MM.1S (cell line): ENCODE data around the gene PLCB1.

Experiments used
- EZH2phosphoT487 ChIP-seq: fragments of 300-600 bp; sonication (generic); IDR thresholded peaks from 2 replicates; pipeline ENCODE4 v1.6.1; 2018; ENCODE audit warnings: antibody characterized with exemption, low read length
- TF ChIP-seq, protein P1 (sequence below): fragments of 300-600 bp; sonication (generic); IDR thresholded peaks from 2 replicates; pipeline ENCODE4 v1.5.1; 2016; ENCODE audit warnings: antibody characterized with exemption, low read length, mixed read lengths

DNA sequence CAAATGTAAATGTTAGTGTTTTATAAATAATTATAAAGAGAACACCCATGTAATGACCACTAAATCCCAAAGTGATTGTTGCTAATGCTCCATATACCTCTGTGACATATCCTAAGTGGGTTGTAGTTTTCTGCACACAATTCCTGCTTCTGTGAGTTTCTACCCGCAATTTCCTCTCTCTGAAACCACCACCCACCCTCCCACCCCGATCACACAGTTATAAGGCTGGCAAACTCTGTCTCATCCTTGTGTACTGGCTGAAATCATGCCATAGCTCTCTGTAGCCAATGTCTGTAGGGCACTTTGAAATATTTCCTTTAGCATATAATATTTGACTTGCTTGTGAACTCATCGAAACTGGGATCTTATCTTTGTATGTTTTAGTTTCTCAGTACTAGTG is 236.6 kb downstream of the PLCB1 start:
- TF ChIP-seq, protein P1, sequence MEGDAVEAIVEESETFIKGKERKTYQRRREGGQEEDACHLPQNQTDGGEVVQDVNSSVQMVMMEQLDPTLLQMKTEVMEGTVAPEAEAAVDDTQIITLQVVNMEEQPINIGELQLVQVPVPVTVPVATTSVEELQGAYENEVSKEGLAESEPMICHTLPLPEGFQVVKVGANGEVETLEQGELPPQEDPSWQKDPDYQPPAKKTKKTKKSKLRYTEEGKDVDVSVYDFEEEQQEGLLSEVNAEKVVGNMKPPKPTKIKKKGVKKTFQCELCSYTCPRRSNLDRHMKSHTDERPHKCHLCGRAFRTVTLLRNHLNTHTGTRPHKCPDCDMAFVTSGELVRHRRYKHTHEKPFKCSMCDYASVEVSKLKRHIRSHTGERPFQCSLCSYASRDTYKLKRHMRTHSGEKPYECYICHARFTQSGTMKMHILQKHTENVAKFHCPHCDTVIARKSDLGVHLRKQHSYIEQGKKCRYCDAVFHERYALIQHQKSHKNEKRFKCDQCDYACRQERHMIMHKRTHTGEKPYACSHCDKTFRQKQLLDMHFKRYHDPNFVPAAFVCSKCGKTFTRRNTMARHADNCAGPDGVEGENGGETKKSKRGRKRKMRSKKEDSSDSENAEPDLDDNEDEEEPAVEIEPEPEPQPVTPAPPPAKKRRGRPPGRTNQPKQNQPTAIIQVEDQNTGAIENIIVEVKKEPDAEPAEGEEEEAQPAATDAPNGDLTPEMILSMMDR = no peak
- no peak for TF ChIP-seq EZH2phosphoT487
